ENCODE measurements around the gene SH3GL2.

Gene SH3GL2

GRCh38 chr9:17611917-17612316 is 33.1 kb downstream of the SH3GL2 start:
- DNase-seq, result no peak

DNA sequence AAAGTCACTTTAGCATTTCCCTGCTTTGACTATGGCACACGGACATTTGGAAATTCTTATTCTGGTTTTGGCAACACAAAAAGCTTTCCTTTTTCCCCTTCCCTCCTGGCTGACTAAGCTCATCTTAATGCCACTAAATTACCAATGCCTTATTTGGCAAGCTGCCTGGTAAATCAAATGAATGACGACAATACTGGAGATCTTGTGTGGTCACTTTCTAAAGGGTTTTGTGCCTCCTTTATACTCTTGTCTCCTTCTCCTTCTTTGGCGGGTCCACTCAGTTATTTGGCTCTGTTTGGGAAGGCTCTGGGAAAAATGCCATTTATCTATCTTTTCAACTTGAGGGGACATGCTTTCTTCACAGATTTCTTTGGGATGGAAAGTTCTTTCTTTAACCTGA is 34.9 kb downstream of the SH3GL2 start:
- DNase-seq, result no peak

DNA sequence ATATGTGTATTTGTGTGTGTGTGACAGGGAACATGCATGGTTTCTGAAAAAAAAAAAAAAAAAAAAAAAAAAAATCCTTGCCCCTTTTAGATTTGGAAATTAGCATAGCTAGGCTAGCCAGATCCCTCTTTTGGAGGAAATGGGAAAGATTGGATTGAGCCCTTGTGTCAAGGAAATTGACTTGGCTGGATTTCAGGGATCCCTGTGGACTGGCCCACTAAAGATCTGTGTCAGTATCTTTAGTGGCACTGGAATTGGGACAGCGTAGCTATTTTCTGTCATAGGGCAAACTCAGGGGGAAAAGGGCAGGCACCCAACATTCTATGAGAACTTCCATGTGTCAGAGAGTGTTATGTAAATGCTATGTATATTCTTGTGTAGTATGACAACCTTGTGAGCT is 35.4 kb downstream of the SH3GL2 start:
- DNase-seq, result no peak

GRCh38 chr9:17614903-17615302 is 36.0 kb downstream of the SH3GL2 start:
- DNase-seq, result no peak

DNA sequence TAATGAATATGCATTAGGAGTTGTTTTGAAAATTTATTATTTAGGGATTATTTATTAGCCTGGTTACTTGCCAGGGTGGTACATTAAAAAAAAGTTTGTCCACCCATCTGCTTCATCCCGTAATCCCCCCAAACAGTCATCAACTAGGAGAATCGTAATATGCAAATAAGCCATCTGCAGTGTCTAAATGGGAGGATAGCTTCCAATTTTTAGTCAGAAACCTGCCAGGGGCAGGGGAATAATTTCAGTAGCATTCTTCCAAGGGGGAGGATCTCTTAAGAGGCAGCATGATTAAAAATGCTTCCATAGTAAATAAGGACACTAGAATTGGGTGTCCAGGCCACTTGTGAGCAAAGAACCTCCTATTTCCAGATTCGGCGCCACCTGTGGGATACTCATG is 43.3 kb downstream of the SH3GL2 start:
- no peak for DNase-seq

DNA sequence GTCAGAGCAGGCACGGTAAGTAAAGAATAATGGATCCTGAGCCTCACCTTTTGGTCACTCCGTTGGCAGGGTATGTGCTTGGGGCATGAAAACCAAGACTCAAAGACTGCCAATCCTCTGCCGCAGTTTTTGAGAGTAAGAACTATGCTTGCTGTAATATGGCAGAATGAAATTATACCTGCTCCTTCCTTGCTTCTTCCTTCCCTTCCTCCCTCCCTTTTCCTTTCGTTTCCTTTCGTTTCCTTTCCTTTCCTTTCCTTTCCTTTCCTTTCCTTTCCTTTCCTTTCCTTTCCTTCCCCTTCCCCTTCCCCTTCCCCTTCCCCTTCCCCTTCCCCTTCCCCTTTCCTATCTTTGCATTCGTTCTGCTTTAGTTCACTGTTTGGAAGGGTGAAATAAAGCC is 43.9 kb downstream of the SH3GL2 start:
- no peak for DNase-seq

DNA sequence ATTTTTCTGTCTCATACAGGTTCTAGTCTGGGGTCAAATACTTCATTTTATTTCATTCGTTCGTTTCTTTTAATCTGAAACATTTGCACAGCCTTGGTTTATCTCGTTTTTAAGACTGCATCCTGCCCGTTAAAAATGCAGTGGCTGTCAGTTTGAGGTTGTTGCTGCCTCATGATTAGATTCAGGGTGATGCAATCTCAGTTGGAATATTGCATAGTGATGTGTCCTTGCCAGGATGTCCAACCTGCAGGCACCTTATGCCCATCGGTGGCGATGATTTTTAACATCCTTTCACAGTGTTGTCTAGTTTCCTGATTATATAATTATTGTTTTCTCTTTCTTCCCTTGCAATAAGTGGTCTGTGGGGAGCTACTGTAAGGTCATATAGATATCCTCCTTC is 45.1 kb downstream of the SH3GL2 start:
- DNase-seq, result no peak

GRCh38 chr9:17624571-17624970 is 45.7 kb downstream of the SH3GL2 start:
- DNase-seq, result no peak

- DNase-seq, result no peak
These were observed 47.0 kb downstream of the SH3GL2 start for GRCh38 chr9:17625644-17626388.

GRCh38 chr9:17627641-17628040 is 48.8 kb downstream of the SH3GL2 start:
- no peak for DNase-seq

- DNase-seq, result no peak
These were observed 49.8 kb downstream of the SH3GL2 start for GRCh38 chr9:17628624-17629023.

DNA sequence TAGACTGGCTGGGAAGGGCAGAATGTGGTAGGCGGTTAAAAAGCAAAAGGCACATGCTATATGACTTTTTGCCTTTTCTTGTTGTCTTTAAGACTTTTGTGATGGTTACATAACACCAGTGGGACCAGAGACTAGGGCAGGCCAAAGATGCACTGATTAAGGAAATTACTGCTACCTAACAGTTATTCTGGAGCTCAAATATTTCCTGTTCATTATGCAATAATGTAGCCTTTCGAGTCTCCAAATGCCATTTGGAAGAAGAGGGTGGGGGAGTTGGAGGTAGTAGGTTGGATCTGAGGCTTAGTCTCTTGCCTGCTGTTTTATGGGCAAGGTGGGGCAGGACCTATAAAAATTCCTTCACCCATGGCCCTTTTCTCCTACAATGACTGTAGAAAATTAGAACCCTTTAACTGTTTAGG is 51.7 kb downstream of the SH3GL2 start:
- no peak for DNase-seq

- DNase-seq, result no peak
These were observed 52.5 kb downstream of the SH3GL2 start for GRCh38 chr9:17631396-17631795.

GRCh38 chr9:17632994-17633393 is 54.1 kb downstream of the SH3GL2 start:
- DNase-seq, result no peak

- DNase-seq, result no peak
These were observed 56.4 kb downstream of the SH3GL2 start for GRCh38 chr9:17635115-17635890.

- no peak for DNase-seq
These were observed 57.5 kb downstream of the SH3GL2 start for GRCh38 chr9:17636349-17636748.

GRCh38 chr9:17636821-17637220 is 58.0 kb downstream of the SH3GL2 start:
- DNase-seq, result no peak

DNA sequence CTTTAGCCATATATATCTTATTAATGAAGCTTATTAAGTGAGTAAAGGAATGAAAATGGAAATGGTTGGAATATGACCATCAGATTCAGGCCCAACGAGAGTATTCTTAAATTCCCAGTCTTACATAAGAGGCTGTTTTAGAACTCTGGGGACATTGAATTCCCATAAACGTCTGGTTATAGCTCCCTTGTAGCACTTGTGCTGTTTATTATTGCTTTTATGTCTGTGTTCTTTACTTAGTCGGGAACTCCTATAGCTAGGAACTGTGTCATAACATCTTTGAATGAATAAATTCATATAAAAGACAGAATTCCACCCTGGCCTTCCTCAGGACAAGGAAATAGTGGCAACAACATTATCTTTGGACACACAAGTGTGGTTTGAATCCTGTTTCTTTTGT is 58.4 kb downstream of the SH3GL2 start:
- no peak for DNase-seq

GRCh38 chr9:17648516-17648915 is 69.7 kb downstream of the SH3GL2 start:
- DNase-seq, result no peak

DNA sequence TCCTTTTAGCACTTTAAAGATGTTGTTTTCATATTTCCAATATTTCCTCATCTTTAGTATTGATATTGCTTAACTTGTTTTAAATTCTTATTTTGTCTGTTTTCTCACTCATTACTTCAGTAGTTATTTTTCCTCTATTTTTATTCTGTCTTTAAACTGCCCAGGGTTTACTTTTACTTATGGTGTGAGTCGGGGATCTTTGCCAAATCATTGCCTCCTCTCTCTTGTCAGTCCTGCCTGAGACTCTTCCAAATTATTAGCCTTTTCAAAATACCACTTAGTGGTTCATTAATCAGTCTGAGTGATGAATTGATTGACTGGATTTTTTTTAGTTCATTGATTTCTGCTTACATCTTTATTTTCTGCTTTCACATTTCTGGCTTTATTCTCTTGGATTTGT is 72.9 kb downstream of the SH3GL2 start:
- no peak for DNase-seq

DNA sequence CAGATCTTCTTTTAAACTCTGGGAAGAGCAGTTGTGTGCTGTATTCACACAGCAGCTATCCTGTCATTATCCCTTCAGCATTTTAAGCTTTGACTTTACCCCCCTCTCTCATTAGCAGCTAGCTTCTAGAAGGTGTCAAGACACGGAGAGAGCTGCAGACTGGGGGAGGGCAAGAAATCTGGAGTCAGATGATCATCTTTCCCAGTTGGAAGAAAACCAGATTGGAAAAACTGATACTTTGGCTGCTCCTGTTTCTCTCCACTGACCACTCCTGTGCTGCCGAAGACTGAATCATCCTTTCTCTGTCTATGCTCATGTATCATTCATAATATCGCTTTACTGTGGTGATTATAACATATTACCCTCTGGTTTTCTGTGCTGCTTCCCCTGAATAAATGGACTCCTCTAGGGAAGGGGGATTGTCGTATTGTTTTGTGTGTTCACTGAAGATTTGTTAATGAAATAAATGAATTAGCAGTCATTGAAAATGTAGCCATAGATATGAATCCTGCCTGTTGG is 75.1 kb downstream of the SH3GL2 start:
- no peak for DNase-seq

DNA sequence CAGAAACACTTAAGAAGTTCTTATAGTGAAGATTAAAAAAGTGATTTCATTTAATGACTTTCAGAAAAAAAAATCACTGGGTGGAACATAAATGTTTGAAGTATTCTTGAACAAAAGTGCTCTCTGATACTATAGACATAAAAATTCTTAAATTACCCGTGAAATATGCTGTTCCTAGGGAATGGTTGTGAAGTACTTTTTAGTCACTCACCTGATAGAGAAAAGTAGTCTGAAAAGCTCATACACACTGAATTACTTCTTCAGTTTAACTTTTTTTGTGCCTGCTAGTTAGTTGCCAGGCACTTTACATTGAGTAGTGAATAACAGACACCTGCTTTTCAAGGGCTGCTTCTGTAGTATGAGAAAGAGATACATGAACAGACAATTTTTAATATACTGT is 78.0 kb downstream of the SH3GL2 start:
- DNase-seq, result no peak

DNA sequence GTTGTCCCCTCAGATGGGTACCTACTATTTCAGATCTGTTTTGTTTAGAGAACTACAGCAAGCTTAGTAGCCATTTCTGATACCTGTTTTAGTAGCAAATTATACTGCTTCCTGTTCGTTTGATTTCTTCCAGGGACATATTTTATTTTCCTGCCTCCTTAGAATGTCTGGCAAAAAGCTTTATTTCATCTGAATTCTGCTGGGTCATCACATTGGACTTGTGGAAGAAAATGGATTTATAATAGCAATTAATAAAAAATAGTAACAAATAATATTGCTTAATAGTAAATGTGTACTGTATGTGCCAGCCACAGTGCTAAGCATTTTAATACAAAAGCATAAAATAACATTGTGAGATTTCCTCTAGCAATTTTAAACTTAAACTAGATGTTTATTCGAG is 79.4 kb downstream of the SH3GL2 start:
- DNase-seq, result no peak

- no peak for DNase-seq
These were observed 81.3 kb downstream of the SH3GL2 start for GRCh38 chr9:17660158-17660557.
